ENCODE data around the gene COL5A1. TPM values are rescaled to one million over a fixed set of nuclear protein-coding genes. Genes with fewer than 3 reads are reported as not detected.

The COL5A1 gene
- total RNA-seq, 1 experiment from 2014 or later, result not detected

DNA sequence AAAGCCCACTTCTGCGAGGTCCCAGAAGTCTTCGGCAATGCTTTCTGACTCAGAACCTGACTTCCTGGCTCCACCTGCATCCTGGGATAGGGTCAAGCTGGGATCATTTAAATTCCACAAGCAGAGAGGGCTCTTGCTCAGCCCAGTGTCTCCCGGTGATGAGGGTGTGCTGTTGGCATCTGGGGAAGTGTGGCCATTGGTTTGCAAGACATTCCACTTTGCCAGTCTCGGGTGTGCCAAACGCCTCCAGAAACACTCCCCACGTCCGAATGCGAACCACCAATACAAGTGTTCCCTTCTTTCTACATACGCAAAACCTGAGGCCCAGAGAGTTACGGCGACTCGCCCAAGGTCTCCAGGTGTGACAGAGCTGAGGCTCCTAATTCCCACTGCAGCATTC lies 195.9 kb downstream of the COL5A1 start:
- intact Hi-C loops (cut with micrococcal nuclease), result no loop called here
- TF ChIP-seq, protein P1, sequence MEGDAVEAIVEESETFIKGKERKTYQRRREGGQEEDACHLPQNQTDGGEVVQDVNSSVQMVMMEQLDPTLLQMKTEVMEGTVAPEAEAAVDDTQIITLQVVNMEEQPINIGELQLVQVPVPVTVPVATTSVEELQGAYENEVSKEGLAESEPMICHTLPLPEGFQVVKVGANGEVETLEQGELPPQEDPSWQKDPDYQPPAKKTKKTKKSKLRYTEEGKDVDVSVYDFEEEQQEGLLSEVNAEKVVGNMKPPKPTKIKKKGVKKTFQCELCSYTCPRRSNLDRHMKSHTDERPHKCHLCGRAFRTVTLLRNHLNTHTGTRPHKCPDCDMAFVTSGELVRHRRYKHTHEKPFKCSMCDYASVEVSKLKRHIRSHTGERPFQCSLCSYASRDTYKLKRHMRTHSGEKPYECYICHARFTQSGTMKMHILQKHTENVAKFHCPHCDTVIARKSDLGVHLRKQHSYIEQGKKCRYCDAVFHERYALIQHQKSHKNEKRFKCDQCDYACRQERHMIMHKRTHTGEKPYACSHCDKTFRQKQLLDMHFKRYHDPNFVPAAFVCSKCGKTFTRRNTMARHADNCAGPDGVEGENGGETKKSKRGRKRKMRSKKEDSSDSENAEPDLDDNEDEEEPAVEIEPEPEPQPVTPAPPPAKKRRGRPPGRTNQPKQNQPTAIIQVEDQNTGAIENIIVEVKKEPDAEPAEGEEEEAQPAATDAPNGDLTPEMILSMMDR (IDR thresholded peaks at IDR 0.05; ENCODE audit: unreplicated experiment), result no peak
- peaks cover 25% of the 10 kb centered on the region for H3K27me3 Mint-ChIP-seq (ENCODE audit: insufficient read depth, unreplicated experiment)
- POLR2A ChIA-PET, result no interaction called here
- no peak overlapping the region for H3K27ac Mint-ChIP-seq (ENCODE audit: low read depth, unreplicated experiment)
- H3K4me1 Mint-ChIP-seq (ENCODE audit: insufficient read depth, unreplicated experiment), result no peaks in the 10 kb centered on the region
- no peaks in the 10 kb centered on the region for H3K36me3 Mint-ChIP-seq (ENCODE audit: insufficient read depth, unreplicated experiment)
- DNase-seq (ENCODE audit: unreplicated experiment), result no peak
- H3K9me3 Mint-ChIP-seq (ENCODE audit: unreplicated experiment), result no peaks in the 10 kb centered on the region
- no TSS peak for BruUV-seq (replicated peaks)
- H3K4me3 Mint-ChIP-seq (ENCODE audit: unreplicated experiment), result no peak overlapping the region
- CTCF ChIA-PET, result interaction anchor here (0.9 kb wide), 1 partner anchor 98 kb away, joined by 3 read pairs; no protein-coding TSS in a partner anchor

DNA sequence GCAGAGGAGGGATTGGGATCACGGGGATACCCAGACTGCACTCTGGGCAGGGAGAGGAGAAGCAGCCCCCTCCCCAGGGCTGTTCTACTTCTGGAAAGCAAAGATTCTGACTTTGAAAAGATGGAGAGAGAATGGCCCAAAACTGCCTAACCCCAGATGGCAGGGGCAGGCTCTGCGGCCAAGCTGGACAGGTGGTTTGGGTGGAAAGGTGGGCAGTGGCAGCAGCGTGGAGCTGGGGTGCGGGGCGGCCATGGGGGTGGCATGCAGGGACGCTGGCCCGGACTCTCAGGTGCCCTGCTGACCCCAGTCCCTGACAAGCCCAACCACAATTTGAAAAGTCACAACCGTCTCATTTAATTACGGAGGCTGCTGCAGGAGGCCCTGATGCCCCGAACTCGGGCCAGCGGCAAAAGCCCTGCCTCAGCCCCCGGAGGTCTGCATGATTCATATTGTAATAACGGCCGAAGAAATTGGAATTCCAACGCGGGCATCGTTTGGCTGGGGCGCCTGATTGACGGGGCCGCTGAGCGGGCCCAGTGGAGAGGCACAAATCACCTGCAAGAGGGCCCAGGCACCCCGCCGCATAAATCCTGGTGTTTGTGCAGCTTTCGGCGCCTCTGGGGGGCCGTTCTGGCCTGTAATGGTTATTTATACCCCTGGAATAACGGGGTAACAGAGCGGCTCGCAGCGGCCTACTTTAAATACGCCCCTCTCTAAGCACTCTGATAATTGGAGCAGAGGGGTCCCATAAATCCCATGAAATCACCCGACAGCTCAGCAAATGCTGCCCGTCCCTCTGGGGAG lies 197.2 kb downstream of the COL5A1 start:
- H3K4me1 Mint-ChIP-seq (ENCODE audit: insufficient read depth, unreplicated experiment), result no peaks in the 10 kb centered on the region
- H3K27me3 Mint-ChIP-seq (ENCODE audit: insufficient read depth, unreplicated experiment), result peaks cover 31% of the 10 kb centered on the region
- H3K36me3 Mint-ChIP-seq (ENCODE audit: insufficient read depth, unreplicated experiment), result no peaks in the 10 kb centered on the region
- POLR2A ChIA-PET, result no interaction called here
- intact Hi-C loops (cut with micrococcal nuclease), result no loop called here
- CTCF ChIA-PET, result interaction anchor here (0.6 kb wide), 1 partner anchor 51 kb away, joined by 3 read pairs; no protein-coding TSS in a partner anchor
- no peak for DNase-seq (ENCODE audit: unreplicated experiment)
- no peaks in the 10 kb centered on the region for H3K9me3 Mint-ChIP-seq (ENCODE audit: unreplicated experiment)
- no TSS peak for BruUV-seq (replicated peaks)
- TF ChIP-seq, protein P1 (IDR thresholded peaks at IDR 0.05; ENCODE audit: unreplicated experiment), result no peak
- no peak overlapping the region for H3K4me3 Mint-ChIP-seq (ENCODE audit: unreplicated experiment)
- no peak overlapping the region for H3K27ac Mint-ChIP-seq (ENCODE audit: low read depth, unreplicated experiment)

DNA sequence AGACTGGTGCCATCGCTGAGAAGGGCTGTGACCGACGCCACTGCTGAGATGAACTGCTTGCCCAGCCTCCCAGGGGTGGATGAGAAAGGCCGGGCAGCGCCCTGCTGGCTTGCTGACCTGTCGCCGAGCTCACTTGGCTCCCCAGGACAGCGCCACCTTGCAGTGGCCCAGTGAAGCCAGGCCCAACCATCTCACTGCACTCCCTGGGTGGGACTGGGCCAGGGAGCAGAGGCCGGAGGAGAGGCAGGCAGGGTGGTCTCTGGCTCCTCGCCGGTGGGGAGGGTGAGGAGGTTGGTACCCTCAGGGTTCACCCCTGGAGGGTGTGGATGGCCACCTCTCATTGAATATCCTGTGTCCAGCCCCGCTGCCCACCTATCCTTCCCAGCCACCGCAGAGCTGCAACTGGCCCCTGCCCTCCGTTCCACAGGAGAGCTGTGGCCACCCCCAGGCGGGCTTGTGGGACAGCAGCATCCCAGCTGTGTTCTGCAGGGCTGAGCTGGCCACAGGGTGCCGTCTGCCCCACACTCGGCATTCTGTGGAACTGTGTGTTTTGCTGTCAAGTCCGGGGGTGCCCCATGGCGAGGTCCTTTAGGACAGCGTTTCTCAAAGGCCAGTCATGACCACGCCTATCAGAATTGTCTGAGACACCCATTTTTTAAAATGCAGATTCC lies 198.0 kb downstream of the COL5A1 start:
- Mint-ChIP-seq H3K36me3 (ENCODE audit: insufficient read depth, unreplicated experiment) (no peaks in the 10 kb centered on the region), H3K27me3 (ENCODE audit: insufficient read depth, unreplicated experiment) (peaks cover 31% of the 10 kb centered on the region), H3K4me1 (ENCODE audit: insufficient read depth, unreplicated experiment) (no peaks in the 10 kb centered on the region), H3K27ac (ENCODE audit: low read depth, unreplicated experiment) (no peak overlapping the region), H3K4me3 (ENCODE audit: unreplicated experiment) (no peak overlapping the region), H3K9me3 (ENCODE audit: unreplicated experiment) (no peaks in the 10 kb centered on the region)
- no TSS peak for BruUV-seq (replicated peaks)
- TF ChIP-seq, protein P1 (IDR thresholded peaks at IDR 0.05; ENCODE audit: unreplicated experiment), result no peak
- DNase-seq (ENCODE audit: unreplicated experiment), result no peak
- intact Hi-C loops (cut with micrococcal nuclease), result no loop called here
- POLR2A ChIA-PET, result interaction anchor here (0.6 kb wide), 1 partner anchor 1113 kb away, joined by 3 read pairs; no protein-coding TSS in a partner anchor
- CTCF ChIA-PET, result interaction anchor here (0.6 kb wide), 2 partner anchors 52 to 391 kb away, joined by 3 read pairs; no protein-coding TSS in a partner anchor

DNA sequence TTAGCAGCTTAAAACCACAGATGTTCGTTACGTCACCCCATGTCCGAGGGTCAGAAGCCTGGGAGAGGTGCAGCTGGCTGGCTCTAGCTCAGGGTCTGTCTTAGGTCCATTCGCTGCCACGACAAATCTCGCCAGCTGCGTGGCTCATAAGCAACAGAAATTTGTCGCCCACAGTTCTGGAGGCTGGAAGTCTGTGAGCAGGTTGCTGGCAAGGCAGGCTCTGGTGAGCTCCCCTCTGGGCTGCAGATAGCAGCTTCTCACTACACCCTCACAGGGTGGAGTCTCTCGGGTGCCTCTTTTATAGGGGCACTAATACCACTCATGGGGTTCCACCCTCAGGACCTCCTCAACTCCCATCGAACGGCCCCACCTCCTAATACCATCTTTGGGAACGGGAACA lies 198.9 kb downstream of the COL5A1 start:
- ChIA-PET POLR2A (no interaction called here), CTCF (no interaction called here)
- H3K4me1 Mint-ChIP-seq (ENCODE audit: insufficient read depth, unreplicated experiment), result no peaks in the 10 kb centered on the region
- no peak overlapping the region for H3K27ac Mint-ChIP-seq (ENCODE audit: low read depth, unreplicated experiment)
- DNase-seq (ENCODE audit: unreplicated experiment), result no peak
- TF ChIP-seq, protein P1 (IDR thresholded peaks at IDR 0.05; ENCODE audit: unreplicated experiment), result no peak
- H3K9me3 Mint-ChIP-seq (ENCODE audit: unreplicated experiment), result no peaks in the 10 kb centered on the region
- peaks cover 27% of the 10 kb centered on the region for H3K27me3 Mint-ChIP-seq (ENCODE audit: insufficient read depth, unreplicated experiment)
- H3K4me3 Mint-ChIP-seq (ENCODE audit: unreplicated experiment), result no peak overlapping the region
- intact Hi-C loops (cut with micrococcal nuclease), result no loop called here
- BruUV-seq (replicated peaks), result no TSS peak
- no peaks in the 10 kb centered on the region for H3K36me3 Mint-ChIP-seq (ENCODE audit: insufficient read depth, unreplicated experiment)

Data from MCF 10A (cell line).